HUES64 (cell line): ENCODE results near the gene DGAT2L6.
"Not testable (repeated sequence)": the region's sequence is repeated elsewhere in the genome, so short reads cannot be mapped to it uniquely, and the experiment has no call there.

Experiments used
- H3K27ac ChIP-seq: 2 replicates; pipeline ENCODE4 v1.7.0; 2013; ENCODE audit warnings: low read depth, low read length, inconsistent platforms
- H3K27me3 ChIP-seq: 2 replicates; pipeline ENCODE4 v1.6.1; 2013; ENCODE audit warnings: mild to moderate bottlenecking, low read length; ENCODE audit not compliant: insufficient read depth
- H3K36me3 ChIP-seq: 2 replicates; pipeline ENCODE4 v1.6.1; 2013; ENCODE audit warnings: mild to moderate bottlenecking, low read length; ENCODE audit not compliant: insufficient read depth
- H3K4me1 ChIP-seq: 2 replicates; pipeline ENCODE4 v1.6.1; 2013; ENCODE audit warnings: mild to moderate bottlenecking, low read length, moderate library complexity; ENCODE audit not compliant: insufficient read depth
- H3K4me3 ChIP-seq: 2 replicates; pipeline ENCODE4 v1.5.1; 2013; ENCODE audit warnings: mild to moderate bottlenecking, low read length, moderate library complexity
- H3K9ac ChIP-seq: 2 replicates; pipeline ENCODE4 v1.6.1; 2013; ENCODE audit warnings: mild to moderate bottlenecking, low read depth, low read length
- H3K9me3 ChIP-seq: 2 replicates; pipeline ENCODE4 v1.6.1; 2013; ENCODE audit warnings: low read depth, low read length; ENCODE audit not compliant: insufficient read depth
- WGBS: fragments of 150-250, 120-280 bp; methylation state at CpG from one replicate; pipeline ENCODE4 v1.1.7; 2013; ENCODE audit warnings: missing lambda C conversion rate; 5-methylcytosine and 5-hydroxymethylcytosine counted together

DGAT2L6 gene

GRCh38 chrX:70243601-70244000 is 66.3 kb downstream of the DGAT2L6 start:
- not testable (repeated sequence) for H3K27ac ChIP-seq, H3K4me1 ChIP-seq, H3K27me3 ChIP-seq, H3K9ac ChIP-seq, H3K4me3 ChIP-seq, H3K9me3 ChIP-seq, H3K36me3 ChIP-seq
- 86% methylated on average over 5 of the region's 5 CpGs for WGBS

- Histone ChIP-seq H3K9me3 (no peaks in the 10 kb centered on the region), H3K27ac (no peak overlapping the region), H3K36me3 (no peaks in the 10 kb centered on the region), H3K4me1 (no peaks in the 10 kb centered on the region), H3K9ac (no peak overlapping the region), H3K27me3 (no peaks in the 10 kb centered on the region), H3K4me3 (no peak overlapping the region)
- 88% methylated on average over 4 of the region's 6 CpGs for WGBS
These were observed 67.6 kb downstream of the DGAT2L6 start for GRCh38 chrX:70244881-70245280.

DNA sequence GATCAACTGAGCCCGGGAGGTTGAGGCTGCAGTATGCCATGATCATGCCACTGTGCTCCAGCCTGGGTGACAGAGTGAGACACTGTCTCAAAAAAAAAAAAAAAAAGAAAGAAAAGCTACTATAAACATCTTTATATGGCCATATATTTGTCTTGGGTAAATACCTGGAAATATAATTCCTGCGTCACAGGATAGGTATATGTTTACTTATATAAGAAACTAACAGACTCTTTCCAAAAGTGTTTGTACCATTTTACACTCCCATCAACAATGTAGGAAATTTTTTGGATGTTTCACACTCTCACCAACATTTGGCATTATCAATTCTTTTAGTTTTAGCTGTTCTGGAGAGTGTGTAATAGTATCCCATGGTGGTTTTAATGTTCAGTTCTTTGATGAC is 70.0 kb downstream of the DGAT2L6 start:
- Histone ChIP-seq H3K27ac (no peak overlapping the region), H3K36me3 (no peaks in the 10 kb centered on the region), H3K4me1 (no peaks in the 10 kb centered on the region), H3K27me3 (no peaks in the 10 kb centered on the region), H3K9ac (no peak overlapping the region), H3K4me3 (no peak overlapping the region), H3K9me3 (no peaks in the 10 kb centered on the region)
- 63% methylated on average over 1 of the region's 2 CpGs for WGBS

- Histone ChIP-seq H3K27me3 (no peaks in the 10 kb centered on the region), H3K4me3 (no peak overlapping the region), H3K9ac (no peak overlapping the region), H3K27ac (no peak overlapping the region), H3K4me1 (no peaks in the 10 kb centered on the region), H3K36me3 (no peaks in the 10 kb centered on the region), H3K9me3 (no peaks in the 10 kb centered on the region)
- 91% methylated on average over 1 of the region's 2 CpGs for WGBS
These were observed 75.2 kb downstream of the DGAT2L6 start for GRCh38 chrX:70252491-70252890.

DNA sequence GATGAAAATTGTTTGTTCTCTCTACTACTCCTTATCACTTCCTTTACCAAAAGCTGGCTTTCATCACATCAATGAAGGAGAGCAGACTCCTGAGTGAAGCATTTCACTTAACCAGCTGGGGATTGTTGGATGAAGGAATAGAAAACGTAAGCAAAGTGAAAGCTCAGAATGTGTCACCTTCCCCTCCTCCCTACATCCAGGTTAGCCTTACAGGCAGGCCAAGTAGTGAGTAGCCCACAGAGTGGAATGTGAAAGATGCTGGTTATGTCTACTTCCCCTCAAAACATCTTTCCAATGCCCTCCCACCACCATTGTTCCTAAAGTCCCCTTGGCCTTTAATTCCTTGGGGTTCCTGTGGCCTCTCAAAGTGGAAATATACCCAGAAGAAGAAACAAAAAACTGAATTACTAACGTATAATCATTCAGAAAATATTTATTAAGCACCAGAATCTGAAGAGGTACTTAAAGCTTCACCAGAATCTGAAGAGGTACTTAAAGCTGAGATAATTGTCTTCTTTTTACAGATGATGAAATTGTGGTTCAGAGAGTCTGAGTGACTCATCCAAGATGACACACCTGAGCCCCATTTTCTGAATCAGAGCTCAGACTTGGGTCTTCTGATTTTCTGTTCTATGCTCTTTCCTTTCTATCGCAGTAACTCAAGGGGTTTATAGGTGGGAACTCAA is 76.2 kb downstream of the DGAT2L6 start:
- H3K36me3 ChIP-seq = no peaks in the 10 kb centered on the region
- H3K4me3 ChIP-seq = no peak overlapping the region
- H3K9ac ChIP-seq = no peak overlapping the region
- H3K27me3 ChIP-seq = no peaks in the 10 kb centered on the region
- no peaks in the 10 kb centered on the region for H3K4me1 ChIP-seq
- no CpG with 5 or more reads among the region's 3 CpGs for whole genome bisulfite sequencing
- no peaks in the 10 kb centered on the region for H3K9me3 ChIP-seq
- no peak overlapping the region for H3K27ac ChIP-seq

GRCh38 chrX:70254063-70254400 is 76.7 kb downstream of the DGAT2L6 start:
- no peak overlapping the region for H3K9ac ChIP-seq
- no peak overlapping the region for H3K27ac ChIP-seq
- no peaks in the 10 kb centered on the region for H3K27me3 ChIP-seq
- H3K36me3 ChIP-seq = no peaks in the 10 kb centered on the region
- H3K4me3 ChIP-seq = no peak overlapping the region
- H3K9me3 ChIP-seq = no peaks in the 10 kb centered on the region
- 77% methylated on average over 1 of the region's 1 CpG for WGBS
- no peaks in the 10 kb centered on the region for H3K4me1 ChIP-seq

DNA sequence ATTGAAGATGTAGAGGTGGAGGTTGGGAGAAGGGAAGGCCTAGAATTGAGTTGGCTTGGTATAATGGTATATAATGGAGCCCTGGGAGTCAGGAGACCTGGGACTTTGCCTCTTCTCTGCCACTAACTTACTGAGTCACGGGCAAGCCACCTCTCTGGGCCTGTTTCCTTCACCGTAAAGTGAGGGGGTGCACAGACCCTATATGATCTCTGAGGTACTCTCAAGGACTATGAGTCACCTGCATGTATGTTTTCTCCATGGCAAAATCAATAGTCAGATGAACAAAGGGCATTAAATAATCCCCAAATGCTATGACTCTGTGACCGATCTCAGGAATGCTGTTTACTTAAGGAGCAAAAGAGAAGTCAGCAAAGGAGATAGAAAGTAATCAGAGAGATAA is 77.6 kb downstream of the DGAT2L6 start:
- Histone ChIP-seq H3K27me3 (no peaks in the 10 kb centered on the region), H3K9me3 (no peaks in the 10 kb centered on the region), H3K4me3 (no peak overlapping the region), H3K4me1 (no peaks in the 10 kb centered on the region), H3K36me3 (no peaks in the 10 kb centered on the region), H3K27ac (no peak overlapping the region), H3K9ac (no peak overlapping the region)
- 90% methylated on average over 3 of the region's 3 CpGs for WGBS
